ENCODE results near the gene CYB5R4. TPM values are rescaled to one million over a fixed set of nuclear protein-coding genes. Genes with fewer than 3 reads are reported as not detected.

Gene CYB5R4
- total and polyA plus RNA-seq, 7 donors, result 6.1 to 20.3 (median 11.7) TPM

GRCh38 chr6:83966539-83966938 lies 107.0 kb downstream of the CYB5R4 start:
- H3K36me3 ChIP-seq (ENCODE audit: insufficient read depth in 1 of 2, low read depth in 1 of 2), result peaks cover 2 to 22% of the 10 kb centered on the region in 2 donors
- DNase-seq (no peak), ATAC-seq (no peak)
- no peak overlapping the region for H3K27ac ChIP-seq
- 97 to 98% (median 97%) methylated on average over 4 of the region's 4 CpGs for WGBS, 3 donors
- H3K4me1 ChIP-seq, result no peaks in the 10 kb centered on the region
- H3K27me3 ChIP-seq (ENCODE audit: insufficient read depth in 3 of 3, low read length in 2 of 3), result no peaks in the 10 kb centered on the region
- TF ChIP-seq, protein P1, sequence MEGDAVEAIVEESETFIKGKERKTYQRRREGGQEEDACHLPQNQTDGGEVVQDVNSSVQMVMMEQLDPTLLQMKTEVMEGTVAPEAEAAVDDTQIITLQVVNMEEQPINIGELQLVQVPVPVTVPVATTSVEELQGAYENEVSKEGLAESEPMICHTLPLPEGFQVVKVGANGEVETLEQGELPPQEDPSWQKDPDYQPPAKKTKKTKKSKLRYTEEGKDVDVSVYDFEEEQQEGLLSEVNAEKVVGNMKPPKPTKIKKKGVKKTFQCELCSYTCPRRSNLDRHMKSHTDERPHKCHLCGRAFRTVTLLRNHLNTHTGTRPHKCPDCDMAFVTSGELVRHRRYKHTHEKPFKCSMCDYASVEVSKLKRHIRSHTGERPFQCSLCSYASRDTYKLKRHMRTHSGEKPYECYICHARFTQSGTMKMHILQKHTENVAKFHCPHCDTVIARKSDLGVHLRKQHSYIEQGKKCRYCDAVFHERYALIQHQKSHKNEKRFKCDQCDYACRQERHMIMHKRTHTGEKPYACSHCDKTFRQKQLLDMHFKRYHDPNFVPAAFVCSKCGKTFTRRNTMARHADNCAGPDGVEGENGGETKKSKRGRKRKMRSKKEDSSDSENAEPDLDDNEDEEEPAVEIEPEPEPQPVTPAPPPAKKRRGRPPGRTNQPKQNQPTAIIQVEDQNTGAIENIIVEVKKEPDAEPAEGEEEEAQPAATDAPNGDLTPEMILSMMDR (IDR thresholded peaks at IDR 0.05), result no peak
- no peak overlapping the region for H3K4me3 ChIP-seq
- H3K9me3 ChIP-seq, result peaks cover 15% of the 10 kb centered on the region
- intact Hi-C loops (cut with DNase I), result no loop called here

- ATAC-seq, result no peak
- peaks cover 10% of the 10 kb centered on the region for H3K9me3 ChIP-seq
- intact Hi-C loops (cut with DNase I), result no loop called here
- peaks cover 0 to 2% (median 0%) of the 10 kb centered on the region in 3 donors for H3K27me3 ChIP-seq (ENCODE audit: insufficient read depth in 3 of 3, low read length in 2 of 3)
- no peaks in the 10 kb centered on the region for H3K4me1 ChIP-seq
- H3K36me3 ChIP-seq (ENCODE audit: insufficient read depth in 1 of 2, low read depth in 1 of 2), result no peaks in the 10 kb centered on the region
- no peak for DNase-seq
- no peak overlapping the region for H3K27ac ChIP-seq
- TF ChIP-seq, protein P1 (IDR thresholded peaks at IDR 0.05), result no peak
- H3K4me3 ChIP-seq, result no peak overlapping the region
Observed at GRCh38 chr6:83970582-83970981, 111.1 kb downstream of the CYB5R4 start.

- ATAC-seq (no peak), DNase-seq (no peak)
- Histone ChIP-seq H3K27me3 (ENCODE audit: insufficient read depth in 3 of 3, low read length in 2 of 3) (peaks cover 0 to 2% (median 0%) of the 10 kb centered on the region in 3 donors), H3K27ac (no peak overlapping the region), H3K36me3 (ENCODE audit: insufficient read depth in 1 of 2, low read depth in 1 of 2) (no peaks in the 10 kb centered on the region), H3K9me3 (no peaks in the 10 kb centered on the region), H3K4me1 (no peaks in the 10 kb centered on the region), H3K4me3 (no peak overlapping the region)
- intact Hi-C loops (cut with DNase I), result no loop called here
- 70 to 73% (median 72%) methylated on average over 3 of the region's 3 CpGs for WGBS, 3 donors
- TF ChIP-seq, protein P1 (IDR thresholded peaks at IDR 0.05), result no peak
Observed at GRCh38 chr6:83974409-83975050, 115.0 kb downstream of the CYB5R4 start.

- H3K36me3 ChIP-seq (ENCODE audit: insufficient read depth in 1 of 2, low read depth in 1 of 2), result no peaks in the 10 kb centered on the region
- ATAC-seq, result no peak
- H3K27me3 ChIP-seq (ENCODE audit: insufficient read depth in 3 of 3, low read length in 2 of 3), result peaks cover 0 to 2% (median 0%) of the 10 kb centered on the region in 3 donors
- intact Hi-C loops (cut with DNase I), result no loop called here
- no peaks in the 10 kb centered on the region for H3K4me1 ChIP-seq
- TF ChIP-seq, protein P1 (IDR thresholded peaks at IDR 0.05), result no peak
- H3K27ac ChIP-seq, result no peak overlapping the region
- no peak overlapping the region for H3K4me3 ChIP-seq
- 61 to 72% (median 69%) methylated on average over 5 of the region's 5 CpGs for WGBS, 3 donors
- H3K9me3 ChIP-seq, result peaks cover 8% of the 10 kb centered on the region
- DNase-seq, result no peak
Observed at GRCh38 chr6:83976037-83976755, 116.7 kb downstream of the CYB5R4 start.
